ENCODE results near the gene UNC93A.
"Not testable (repeated sequence)": the region's sequence is repeated elsewhere in the genome, so short reads cannot be mapped to it uniquely, and the experiment has no call there.

Gene UNC93A

DNA sequence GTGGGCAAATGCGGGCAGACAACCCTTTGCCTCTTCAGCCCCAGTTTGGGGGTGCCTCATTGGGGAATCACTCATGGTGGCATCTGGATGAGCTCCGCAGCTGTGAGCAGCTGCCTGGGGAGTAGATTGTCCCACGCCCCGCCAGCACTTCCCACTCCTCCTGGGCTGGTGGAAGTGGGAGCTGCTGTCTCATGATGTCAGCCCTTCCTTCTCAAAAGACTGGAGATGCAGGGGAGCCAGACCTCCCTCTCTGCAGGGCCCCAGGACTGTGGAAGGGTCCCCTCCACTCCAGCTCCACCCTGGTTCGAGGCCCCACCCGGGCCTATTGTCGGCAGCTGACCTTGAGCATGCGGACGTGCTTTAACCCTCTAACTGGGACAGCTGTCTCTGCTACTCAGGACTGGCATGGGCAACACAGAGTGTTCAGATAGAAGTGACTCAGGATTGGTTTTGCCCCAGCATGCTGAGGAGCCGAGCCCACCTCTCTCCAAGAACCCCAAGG is 2.0 kb downstream of the UNC93A start:
- DNase-seq (ENCODE audit: low read depth), result no peak

DNA sequence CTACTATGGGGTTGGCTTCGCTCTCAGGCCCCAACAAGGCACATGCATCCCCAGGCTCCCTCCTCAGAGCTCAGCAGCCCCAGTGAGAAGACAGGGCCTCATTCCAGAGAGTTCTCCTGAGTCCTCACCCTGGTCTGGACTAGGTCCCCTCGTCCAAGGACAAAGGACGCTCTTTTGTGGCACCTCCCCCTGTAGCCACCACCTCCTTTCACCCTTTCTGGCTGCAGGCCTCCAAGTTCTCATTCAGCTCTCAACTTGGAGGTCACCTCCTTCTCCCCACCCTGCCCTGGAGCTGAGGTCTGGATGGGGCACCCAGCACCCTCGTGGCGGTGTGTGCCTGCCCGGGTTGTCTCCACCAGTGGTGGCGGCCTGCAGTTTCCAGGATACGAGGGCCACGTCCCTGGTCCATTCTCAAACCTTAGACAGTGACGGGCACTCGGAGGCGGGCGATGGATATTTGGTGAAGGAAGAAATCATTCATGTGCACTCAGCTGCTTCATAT is 2.5 kb downstream of the UNC93A start:
- no peak for DNase-seq (ENCODE audit: low read depth)

DNA sequence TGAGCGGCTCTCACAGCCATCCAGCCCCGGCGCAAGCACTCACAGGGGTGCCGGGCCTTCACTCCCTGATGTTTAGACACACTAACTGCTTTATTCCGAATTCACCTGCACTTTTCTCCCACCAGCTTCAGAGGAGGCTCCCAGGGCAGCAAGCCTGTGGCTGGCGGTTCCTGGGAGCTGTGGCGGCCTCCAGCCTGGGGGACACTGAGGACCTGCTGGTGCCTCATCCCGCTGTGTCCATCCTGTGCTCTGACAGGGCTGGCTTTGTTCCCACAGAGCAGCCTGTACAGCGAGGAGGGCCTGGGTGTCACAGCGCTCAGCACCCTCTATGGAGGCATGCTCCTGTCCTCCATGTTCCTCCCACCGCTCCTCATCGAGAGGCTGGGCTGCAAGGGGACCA is 3.1 kb downstream of the UNC93A start:
- no peak for DNase-seq (ENCODE audit: low read depth)

DNA sequence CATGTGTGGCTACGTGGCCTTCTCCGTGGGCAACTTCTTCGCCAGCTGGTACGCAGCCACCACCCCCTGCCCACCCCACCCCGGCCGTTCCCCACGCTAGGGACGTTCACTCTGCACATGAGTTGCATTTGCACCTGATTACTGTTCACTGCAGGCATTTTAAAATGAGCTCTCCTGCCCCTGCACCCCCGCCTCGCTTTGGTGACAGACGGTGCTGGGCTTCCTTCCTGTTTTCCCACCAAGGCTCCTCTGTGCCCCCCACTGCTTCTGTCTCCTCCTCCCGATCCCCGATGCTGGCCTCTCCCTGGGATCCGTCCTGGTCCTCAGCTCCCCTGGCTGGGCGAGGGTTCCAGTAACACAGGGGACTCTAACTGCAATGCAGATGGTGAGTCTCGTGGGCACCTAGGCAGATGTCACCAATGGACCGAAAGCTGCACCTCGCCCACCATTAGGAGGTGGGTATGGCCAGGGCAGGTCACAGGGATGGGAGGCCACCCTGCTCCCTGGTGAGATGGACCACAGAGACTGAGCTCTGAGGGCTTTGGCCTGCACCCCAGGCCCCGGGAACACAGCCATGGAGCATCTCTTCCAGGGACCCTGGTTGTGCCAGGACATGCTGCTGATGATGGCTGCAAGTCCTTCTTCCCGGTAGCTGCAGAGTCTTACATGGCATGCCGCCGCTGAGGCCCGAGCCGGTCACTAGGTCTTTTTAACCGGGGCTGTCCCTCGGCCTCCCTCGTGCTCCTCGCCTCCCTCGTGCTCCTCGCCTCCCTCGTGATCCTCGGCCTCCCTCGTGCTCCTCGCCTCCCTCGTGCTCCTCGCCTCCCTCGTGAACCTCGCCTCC is 3.8 kb downstream of the UNC93A start:
- DNase-seq (ENCODE audit: low read depth), result no peak

DNA sequence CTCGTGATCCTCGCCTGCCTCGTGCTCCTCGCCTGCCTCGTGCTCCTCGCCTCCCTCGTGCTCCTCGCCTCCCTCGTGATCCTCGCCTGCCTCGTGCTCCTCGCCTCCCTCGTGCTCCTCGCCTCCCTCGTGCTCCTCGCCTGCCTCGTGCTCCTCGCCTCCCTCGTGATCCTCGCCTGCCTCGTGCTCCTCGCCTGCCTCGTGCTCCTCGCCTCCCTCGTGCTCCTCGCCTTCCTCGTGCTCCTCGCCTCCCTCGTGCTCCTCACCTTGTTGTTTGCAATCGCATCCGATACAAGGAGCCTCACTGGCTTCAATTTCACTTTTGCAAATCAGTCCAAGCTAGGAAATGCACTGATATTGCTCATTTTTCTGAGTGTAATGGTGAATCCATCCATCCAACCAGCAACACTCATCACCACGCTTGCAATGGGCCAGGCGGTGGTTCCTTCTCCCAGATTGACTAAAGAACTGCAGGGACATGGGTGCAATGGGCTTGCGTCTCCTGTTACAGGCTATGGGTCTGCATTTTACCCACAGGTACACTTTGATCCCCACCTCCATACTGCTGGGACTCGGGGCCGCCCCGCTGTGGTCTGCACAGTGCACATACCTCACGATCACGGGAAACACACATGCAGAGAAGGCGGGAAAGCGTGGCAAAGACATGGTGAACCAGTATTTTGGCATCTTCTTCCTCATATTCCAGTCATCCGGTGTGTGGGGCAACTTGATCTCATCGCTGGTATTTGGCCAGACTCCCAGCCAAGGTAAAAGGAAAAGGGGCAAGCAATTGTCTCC is 4.6 kb downstream of the UNC93A start:
- DNase-seq (ENCODE audit: low read depth), result no peak

DNA sequence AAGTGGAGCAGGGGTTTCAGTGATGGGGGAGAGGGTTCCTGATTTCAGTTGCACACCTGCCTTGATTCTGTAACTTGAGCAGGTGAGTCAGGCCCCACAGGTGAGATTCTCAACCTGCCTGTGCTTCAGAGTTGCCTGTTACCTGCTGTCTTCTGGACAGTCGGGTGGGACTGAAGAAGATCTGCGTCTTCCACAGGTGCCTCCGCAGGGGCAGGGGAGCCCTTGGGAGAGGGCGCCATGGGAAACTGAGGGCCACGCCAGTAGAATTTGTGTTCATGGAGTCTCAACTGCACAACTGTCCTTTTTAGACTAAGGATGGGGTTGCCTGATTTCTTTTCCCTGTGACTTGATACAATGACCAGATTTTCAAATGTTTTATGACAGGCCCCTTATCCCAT is 5.2 kb downstream of the UNC93A start:
- DNase-seq (ENCODE audit: low read depth), result no peak

DNA sequence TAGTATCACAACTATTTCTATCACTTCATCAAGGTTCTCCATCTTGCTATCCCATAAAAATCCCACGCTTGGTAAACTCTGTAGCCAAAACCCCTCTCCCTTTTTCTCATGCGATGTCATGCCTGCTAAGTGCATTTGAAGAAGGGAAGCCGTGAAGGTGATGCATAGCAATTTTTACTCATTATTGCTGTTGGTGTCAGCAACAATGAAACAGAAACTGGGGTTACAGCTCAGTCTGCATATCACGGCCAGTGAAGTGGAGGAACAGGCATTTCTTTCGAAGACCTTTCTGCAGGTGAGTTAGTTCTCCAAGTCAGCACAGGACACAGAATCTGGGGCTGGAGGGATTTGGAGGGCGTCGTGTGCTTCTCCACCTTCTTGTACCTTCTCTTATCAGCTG is 5.8 kb downstream of the UNC93A start:
- DNase-seq (ENCODE audit: low read depth), result no peak

DNA sequence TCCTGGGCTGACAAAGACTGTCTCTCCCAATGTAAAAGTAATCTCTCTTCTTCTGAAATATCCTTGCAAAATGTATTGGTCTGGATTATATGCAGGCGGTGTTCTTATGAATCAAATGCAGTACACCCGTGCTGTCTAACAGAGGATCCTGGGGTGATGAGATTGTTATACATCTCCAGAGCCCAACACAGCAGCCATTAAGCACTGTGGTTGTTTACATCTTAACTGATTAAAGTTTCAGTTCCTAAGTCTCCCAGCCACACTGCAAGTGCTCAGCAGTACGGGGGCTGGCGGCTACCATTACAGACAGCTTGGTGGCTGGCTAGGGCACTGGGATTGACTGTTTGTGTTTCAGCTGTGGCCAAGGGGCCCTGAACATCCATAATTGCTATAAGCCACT is 7.0 kb downstream of the UNC93A start:
- no peak for DNase-seq (ENCODE audit: low read depth)

DNA sequence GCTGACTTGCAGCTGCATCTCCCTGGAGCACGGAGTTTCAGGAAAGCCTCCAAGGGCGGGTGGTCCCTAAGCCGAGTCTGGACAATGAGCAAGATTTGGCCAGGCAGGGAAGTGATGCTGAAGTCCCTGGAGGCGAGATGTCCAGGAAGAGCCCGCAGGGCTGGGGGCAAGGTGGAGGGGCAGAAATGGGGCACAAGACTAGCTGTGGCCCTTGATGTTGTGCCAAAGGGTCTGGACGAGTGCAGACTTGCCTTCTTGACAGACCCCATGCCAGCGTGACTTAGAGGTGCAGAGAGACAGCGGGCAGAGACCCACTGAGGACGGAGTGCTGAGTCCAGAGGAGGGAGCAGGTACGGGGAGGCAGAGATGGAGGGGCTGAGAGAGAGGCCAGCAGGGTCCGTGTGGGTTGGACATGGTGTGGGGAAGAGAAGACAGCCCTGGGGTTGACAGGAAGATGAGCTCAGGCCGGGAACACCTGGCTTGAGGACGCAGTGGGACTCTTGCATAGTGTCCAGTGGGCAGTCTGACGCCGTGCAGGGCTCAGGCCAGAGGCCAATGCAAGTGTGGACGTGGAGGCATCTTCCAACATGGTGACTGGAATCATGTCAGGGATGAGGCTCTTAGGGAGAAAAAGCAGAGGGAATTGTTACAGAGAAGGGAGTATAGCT is 8.7 kb downstream of the UNC93A start:
- no peak for DNase-seq (ENCODE audit: low read depth)

DNA sequence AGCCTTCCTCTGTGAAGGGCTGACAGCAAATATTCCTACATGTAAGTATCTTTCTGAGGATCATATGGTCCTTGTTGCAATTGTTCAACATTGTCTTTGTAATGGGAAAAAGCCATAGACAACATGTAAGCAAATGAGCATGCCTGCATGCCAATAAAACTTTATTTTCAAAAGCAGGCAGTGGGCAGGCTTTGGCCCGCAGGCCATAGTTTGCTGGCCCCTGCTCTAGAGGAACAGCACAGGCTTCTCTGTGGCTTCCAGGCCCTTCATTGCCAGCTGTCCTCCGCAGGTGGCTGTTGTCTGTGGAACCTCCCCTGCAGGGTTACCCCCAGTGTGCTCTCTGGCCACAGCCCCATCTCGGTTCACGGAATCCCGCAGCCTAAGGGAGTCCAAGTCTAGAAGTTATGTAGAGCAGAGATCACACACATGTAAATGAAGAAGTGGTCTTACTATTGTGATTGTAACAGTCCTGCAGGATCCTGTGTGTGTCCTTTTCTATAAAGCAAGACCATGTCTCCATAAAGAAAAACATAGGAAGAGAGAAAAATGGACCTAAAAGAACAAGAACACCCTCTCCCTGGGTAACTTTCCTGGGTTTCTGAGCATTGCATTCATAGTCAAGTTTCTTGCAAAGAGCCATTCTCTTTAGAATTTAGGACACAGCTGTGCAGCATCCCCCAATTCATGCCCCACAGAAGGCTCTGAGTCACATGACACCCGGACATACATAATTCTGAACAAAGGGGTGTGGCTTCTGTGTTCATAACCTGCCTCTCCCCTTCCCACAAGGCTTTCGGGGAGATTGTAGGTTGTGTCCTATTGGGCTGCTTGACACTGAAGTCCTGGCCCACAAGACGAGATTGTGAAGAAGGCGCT is 10.0 kb downstream of the UNC93A start:
- no peak for DNase-seq (ENCODE audit: low read depth)

DNA sequence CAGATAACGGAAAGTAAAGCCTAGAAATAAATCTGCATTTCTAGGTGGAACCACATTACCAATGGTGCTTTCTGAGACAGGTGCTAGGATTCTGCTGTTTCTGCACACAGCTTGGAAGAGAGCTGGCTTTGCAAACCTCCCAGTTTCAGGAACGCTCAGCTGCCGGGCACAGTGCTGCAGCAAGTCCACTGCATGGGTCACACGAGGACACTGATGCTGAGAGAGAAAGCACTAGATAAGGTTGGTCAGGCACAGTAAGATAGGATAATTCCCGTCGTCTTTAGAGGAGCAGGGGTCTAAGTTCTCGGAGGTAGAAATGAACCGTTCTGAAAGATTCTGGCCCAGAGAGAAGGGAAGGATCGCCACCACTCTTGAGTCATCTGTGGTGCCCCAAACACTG is 11.0 kb downstream of the UNC93A start:
- no peak for DNase-seq (ENCODE audit: low read depth)

DNA sequence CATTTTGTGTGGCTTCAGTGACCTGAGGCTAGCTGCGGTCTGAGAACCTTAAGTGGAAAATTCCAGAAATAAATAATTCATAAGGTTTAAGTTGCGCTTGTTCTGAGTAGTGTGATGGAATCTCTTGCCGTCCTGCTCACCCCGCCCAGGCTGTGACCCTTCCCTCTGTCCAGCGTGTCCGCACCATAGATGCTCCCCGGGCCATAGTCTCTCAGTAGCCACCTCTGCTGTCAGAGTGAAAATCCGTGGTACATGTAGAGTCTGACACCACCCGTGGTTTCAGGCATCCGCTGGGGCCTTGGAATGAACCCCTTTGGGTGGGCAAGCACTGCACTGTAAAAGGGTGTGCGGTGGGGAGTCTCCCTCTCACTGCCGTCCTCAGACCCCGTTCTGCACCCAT is 11.7 kb downstream of the UNC93A start:
- DNase-seq (ENCODE audit: low read depth), result no peak

DNA sequence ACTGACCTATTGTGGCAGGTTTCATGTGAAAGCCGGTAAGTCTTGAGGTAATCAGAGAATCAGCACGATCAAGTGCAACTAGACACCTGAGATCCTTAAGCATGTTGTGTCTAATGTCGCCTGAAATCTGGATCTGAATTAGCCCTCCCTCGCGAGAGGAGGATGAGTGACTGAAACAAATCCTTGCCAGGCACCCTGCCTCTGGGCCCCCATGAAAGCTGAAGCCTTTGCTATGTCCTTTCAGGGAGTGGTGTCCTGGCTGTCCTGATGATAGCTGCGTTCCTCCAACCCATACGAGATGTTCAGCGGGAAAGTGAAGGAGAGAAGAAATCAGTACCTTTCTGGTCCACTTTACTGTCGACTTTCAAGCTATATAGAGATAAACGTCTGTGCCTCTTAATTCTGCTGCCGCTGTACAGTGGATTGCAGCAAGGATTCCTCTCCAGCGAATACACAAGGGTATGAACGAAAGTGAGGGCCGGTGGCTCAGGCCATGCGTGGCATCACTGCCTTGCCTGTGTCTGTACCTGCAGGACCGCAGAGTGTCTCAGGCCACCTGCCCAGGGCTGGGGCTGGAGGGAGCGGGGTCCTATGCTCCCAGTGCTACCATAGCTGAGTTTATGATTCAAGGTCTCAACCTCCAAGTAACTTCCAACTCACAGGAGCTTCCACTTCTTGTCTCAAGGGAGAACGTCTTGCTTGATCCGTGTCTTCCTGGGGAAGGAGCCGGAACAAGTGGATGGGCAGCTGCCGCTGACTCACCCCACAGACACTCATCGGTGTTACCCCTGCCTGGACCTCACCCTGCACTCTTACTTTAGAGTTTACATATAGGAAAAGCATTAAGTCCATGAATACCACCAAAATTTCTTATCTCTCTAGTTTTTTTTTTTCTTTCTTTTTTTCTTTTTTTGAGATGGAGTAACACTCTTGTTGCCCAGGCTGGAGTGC is 12.8 kb downstream of the UNC93A start:
- DNase-seq (ENCODE audit: low read depth), result no peak

DNA sequence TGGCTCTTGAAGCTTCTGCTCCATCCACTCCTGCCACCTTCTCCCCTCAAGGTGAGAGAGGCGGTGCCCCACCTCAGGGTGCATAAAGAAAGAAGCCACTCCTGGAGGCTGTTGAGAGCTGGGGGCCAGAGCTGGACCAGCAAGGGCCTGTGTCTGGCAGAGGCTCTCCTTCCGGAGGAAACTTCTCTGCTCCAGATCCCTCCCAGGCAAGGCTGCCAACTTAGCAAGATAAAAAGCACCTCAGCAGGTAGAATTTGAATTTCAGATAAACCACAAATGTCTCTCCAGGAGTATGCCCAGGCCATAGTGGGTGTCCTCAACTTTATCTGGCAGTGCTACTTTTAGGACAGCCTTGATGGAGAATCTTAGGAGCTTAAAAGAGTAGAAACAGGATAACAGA is 13.8 kb downstream of the UNC93A start:
- no peak for DNase-seq (ENCODE audit: low read depth)

DNA sequence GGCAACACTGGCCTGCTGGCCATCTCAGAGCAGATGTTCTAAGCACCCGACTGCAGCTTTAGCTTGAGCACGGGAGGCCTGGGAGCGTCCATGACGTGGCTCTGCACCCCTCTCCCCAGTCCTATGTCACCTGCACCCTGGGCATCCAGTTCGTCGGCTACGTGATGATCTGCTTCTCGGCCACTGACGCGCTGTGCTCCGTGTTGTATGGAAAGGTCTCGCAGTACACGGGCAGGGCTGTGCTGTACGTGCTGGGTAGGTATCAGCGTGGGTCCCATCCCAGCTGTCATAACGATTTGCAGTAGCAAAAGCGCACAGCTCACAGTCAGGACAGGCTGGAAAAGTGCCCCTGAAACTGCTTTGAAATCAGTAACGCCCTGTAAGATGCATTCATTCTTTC is 14.7 kb downstream of the UNC93A start:
- no peak for DNase-seq (ENCODE audit: low read depth)

DNA sequence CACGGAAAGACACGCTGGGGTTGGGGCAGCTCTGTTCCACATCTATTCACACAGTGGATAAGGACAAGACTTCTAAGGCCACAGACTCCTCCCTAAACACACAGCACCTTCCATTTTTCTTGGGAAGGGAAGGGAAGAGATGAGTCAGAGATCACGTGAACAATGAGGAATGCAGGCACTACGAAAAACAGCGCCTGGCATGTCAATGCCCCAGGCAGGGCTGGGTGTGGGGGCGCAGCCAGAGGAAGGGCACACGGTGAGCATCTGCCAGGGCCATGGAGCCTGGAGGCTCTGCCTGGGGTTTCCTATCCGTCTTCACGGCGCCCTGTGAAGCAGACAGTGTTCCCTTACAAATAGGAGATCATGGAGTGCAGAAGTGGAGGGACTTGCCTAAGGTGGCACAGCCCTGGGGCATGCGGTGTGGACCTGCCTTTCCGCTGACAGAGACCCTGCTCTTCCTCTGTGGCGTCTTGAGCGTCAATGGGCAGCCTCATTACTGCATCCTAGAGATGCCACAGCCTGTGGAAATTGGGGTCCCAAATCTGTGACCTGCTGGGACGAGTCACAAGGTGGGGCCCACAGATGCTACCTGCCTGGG is 15.4 kb downstream of the UNC93A start:
- no peak for DNase-seq (ENCODE audit: low read depth)

DNA sequence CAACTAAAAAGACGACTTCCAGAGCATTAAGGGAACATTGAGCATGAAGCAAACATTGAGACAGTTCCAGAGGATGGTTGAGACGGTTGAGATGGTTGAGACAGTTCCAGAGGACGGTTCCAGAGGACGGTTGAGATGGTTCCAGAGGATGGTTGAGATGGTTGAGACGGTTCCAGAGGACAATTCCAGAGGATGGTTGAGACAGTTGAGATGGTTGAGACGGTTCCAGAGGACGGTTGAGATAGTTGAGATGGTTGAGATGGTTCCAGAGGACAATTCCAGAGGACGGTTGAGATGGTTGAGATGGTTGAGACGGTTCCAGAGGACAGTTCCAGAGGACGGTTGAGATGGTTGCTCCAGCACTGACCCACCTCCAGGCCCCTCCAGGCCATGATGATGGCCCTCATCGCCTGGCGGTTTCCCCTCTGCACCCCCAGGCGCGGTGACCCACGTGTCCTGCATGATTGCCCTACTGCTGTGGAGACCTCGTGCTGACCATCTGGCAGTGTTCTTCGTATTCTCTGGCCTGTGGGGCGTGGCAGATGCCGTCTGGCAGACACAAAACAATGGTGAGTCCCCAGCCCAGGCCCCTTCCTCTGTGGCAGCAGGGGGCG is 16.3 kb downstream of the UNC93A start:
- no peak for DNase-seq (ENCODE audit: low read depth)

DNA sequence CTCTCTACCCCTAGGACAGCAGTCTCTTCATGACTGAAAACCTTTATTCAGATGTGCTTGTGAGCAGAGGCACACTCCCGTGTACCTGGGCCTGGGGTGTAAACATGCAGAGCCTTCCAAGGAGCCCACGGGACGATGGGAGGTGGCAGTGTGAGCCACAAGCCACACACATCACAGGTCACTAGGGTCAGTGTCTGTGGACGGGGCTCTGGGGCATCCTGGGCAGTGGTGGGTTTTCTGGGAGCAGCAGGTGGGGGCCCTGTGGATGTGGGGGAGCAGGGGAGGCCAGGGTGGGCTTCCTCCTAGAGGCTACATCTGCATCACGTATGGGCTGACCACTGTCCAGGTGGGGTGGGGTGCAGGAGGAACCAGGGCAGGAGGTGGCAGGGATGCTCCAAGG is 17.1 kb downstream of the UNC93A start:
- no peak for DNase-seq (ENCODE audit: low read depth)

DNA sequence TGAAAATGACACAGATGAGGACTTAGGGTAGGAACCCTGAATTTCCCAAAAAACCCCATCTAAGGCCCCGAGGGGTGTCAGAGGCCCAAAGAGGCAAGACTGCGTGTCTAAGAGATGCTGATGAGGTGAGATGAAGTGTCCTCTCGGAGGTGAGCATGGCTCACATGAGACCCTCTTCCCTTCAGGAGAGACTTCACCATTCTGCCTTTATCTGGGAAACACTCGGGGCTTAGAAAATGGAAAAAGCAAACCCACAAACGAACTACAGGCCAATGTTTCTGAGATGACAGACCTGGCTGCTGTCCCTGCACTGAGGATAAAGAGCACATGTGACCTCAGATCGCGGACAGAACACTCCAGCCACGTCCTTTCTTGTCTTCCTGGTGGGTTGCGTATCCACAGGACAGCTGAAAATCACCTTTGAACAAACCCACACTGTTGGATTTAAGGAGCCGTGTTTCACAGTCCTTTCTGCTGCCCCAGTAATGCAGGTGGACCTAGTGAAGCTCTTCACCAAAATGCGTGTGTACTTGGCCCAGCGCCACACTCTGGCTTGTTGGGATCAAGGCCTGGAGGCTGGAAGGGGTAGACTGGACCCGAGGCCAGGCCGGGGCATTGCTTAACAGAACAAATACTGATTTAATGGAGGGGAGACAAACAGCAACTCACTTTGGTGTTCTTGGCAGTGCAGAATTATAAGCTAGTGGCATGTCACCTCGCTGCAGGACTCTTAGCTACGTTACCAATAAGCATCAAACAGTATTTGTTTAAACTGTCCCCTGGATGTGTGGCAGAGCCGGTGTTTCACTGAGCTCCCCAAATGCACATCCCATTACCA is 18.5 kb downstream of the UNC93A start:
- DNase-seq (ENCODE audit: low read depth), result not testable (repeated sequence)

Data from T-helper 22 cell (primary cell).